COLO668 (cell line): ENCODE data around the gene PYGM.
A peak's percentile ranks its signal among the peaks of the same experiment; 100 is the strongest.

Experiments
- DNase-seq: peaks from one replicate; lab custom pipeline; 2025; ENCODE audit not compliant: unreplicated experiment; lab: John Stamatoyannopoulos, UW

PYGM gene

GRCh38 chr11:64739871-64740270, 19.9 kb downstream of the PYGM start:
- no peak for DNase-seq

DNA sequence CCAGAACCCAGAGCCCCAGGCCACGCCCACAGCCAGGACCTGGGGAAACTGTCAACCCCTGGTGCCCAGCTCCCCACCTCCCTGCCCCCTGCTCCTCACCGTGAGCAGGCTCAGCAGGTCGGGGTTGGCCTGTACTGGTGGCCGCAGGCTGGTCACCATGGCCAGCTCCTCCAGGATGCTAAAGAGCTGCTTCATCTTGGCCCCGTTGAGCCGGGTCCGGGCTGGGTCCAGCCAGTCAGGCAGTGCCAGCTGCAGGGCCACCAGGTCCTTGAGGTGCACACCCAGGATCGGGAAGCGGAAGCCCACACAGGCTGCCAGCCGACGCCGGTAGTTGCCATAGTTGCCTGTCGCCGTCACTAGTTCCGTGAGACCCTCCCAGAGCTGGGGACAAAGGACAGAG, 23.1 kb downstream of the PYGM start:
- DNase-seq, result no peak

DNA sequence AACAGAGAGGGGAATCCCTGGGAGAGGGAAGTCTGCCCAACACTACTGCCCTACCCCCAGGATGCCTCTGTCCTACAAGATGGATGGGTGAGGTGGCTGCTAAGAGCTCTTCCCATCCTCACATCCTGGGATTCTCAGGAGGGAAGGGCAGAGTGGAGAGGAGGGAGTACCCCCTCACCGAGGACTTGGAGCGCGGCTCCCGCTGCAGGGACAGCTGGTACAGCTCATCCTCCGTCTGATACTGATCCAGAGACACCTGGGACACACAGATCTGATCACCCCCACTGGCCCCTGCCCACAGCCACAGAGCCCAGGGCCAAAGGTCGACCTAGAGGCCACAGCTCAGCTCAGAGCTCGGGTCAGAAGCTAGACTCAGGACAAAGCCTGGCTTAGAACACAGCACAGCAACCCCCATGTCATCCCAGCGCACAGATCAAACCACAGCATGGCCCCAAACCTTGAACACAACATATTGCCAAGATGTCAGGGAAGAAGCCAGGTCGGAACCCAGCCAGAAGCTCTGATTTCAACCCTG, 24.0 kb downstream of the PYGM start:
- no peak for DNase-seq

GRCh38 chr11:64734811-64735724, 24.7 kb downstream of the PYGM start:
- no peak for DNase-seq

GRCh38 chr11:64731601-64732000, 28.2 kb downstream of the PYGM start:
- DNase-seq, result no peak

- DNase-seq, result peak; percentile 10
These were observed 29.9 kb downstream of the PYGM start for GRCh38 chr11:64729851-64730382.

GRCh38 chr11:64728757-64729365, 30.9 kb downstream of the PYGM start:
- DNase-seq, result no peak

- no peak for DNase-seq
These were observed 32.8 kb downstream of the PYGM start for GRCh38 chr11:64726867-64727530.

DNA sequence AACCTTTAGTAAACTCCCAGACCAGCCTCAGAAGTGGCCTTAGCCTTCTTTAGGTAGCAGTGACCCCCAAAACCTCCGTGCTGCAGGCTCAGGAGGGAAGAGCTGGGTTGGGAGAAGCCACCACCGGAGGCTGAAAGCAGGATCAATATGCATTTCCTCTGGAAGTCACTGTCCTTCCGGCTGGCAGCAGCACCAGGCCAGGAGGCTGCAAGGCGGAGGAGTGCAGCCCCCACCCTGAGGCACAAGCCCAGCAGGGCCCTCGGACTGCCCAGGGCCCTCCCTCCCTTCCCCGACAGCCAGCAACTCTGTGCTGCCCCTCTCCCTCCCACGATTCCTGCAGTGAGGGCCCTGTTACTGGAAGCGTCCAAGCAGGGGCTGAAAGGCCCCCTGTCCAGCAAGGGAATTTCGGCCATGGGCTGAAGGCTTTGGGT, 33.5 kb downstream of the PYGM start:
- DNase-seq, result no peak

DNA sequence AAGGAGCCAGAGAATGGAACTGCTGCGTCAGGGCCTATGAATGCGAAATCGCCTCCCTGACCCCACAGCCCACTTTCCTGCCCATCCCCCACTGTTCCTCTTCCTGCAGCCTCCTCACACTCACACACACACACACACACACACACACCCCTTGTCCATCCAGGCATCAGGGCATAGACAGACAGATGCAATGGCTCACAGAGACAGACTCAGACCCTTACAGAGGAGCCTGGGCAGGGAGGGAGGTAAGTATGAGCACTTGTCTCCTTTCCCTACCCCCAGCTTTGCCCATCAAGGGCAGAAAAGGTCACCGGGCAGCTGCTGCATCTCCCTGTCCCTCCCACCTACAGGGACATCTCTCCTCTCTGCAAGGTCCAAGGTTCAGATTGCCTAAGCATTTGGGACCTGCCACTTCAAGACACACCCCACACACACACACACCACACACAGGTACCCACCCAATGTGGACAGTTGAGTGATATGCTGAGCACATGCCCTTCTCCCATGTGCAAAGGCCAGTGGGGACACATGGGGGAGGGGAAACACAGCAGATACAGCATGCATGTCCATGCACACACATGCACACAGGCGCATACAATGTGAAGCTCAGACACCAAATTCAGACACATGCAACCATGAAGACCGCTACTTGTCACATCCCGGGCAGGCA, 34.8 kb downstream of the PYGM start:
- no peak for DNase-seq

- DNase-seq, result no peak
These were observed 35.6 kb downstream of the PYGM start for GRCh38 chr11:64723907-64724862.

DNA sequence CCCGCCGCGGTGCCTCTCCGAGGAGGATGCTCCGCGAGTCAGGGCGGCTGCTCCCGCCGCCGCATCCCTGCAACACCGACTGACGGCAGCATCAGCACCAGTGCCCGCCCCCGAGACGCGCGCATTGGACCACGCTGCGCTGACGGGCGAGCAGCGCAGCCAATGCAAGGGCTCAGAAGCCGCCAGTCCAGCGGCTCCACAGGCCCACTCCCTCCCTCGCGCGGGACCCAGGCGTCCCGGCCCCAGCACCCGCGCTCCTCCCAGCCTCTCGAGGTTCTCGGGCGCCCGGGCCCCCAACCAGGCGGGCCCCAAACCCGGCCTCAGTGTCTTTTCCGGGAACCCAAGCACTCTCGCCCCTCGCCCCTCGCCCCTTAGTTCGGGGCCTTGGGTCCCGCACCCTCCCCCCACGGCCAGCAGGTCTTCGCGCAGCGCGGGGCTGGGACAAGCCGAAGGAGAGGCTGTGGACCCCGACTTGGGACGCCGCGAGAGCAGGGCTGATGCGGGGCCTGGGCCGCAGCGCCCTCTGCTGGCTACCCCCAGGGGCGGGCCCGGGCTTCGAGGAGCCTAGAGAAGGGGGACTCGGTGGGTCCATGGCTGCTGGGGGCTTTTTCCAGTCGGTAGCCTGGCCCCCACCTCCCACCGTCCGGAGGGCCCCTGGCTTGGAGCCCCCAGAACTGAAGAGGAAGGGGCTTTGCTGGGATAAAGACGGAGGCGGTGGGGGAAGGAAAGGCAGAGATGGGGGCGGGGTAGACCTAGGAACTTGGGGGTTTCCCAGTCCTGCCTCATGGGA, 36.5 kb downstream of the PYGM start, which contains the start of gene NRXN2:
TSS of gene NRXN2 (minus strand) at position 81 of the 790 bp plus-strand sequence. CDS start 9,498 bp downstream, outside the sequence.
- peak; percentile 79 for DNase-seq

- no peak for DNase-seq
These were observed 37.4 kb downstream of the PYGM start for GRCh38 chr11:64722141-64723065.

GRCh38 chr11:64721359-64721699, 38.4 kb downstream of the PYGM start:
- no peak for DNase-seq

GRCh38 chr11:64720640-64721358, 39.0 kb downstream of the PYGM start:
- DNase-seq, result no peak

GRCh38 chr11:64720167-64720566, 39.6 kb downstream of the PYGM start:
- DNase-seq, result no peak

DNA sequence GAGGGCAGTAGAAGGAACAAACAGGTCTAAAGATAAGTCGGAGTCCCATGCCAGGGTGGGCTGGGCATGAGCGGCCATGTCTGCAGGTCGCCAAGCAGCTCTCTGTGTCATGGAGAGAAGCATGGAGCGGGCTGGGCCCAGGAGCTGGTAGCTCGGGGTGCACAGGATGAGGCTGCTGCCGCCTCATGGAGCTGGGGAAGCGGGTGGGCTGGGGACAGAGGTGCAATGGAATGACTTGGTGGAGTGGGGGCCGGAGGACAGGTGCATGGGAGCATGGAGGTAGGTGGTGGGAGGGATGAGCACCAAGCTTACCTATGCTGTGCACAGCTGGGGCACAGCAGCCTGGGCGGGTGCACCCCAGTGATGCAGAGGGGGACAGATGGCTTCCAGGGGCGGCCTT, 40.4 kb downstream of the PYGM start:
- no peak for DNase-seq
